ENCODE results near the gene ANP32B. TPM values are rescaled to one million over a fixed set of nuclear protein-coding genes. Genes with fewer than 3 reads are reported as not detected.

The ANP32B gene
- total RNA-seq, 4 donors from 2014 or later, result 8.2 to 24.5 (median 17.8) TPM

GRCh38 chr9:98062161-98062560 lies 79.0 kb downstream of the ANP32B start:
- Histone ChIP-seq H3K4me3 (no peak overlapping the region), H3K4me1 (peaks cover 7 to 11% of the 10 kb centered on the region in 2 donors), H3K27ac (no peak overlapping the region), H3K9me3 (no peaks in the 10 kb centered on the region), H3K36me3 (peaks cover 0 to 36% of the 10 kb centered on the region in 2 donors), H3K27me3 (no peaks in the 10 kb centered on the region)
- intact Hi-C loops (cut with DNase I; ENCODE audit: low total_unique reads), result no loop called here
- in situ Hi-C loops (cut with MboI; ENCODE audit: low sequenced_read_pairs in 4 of 4), result loop anchor here in 2 of 4 donors (10.0 to 25.0 kb wide), 3 partner anchors 200 to 725 kb away; partner anchors contain the start of genes ANKS6 (in 1 of the 2) and TBC1D2 (in 1 of the 2)
- no peak for DNase-seq
- TF ChIP-seq CTCF (IDR thresholded peaks at IDR 0.05 in 4 of 5, conservative IDR thresholded peaks at IDR 0.05 in 1 of 5), result no peak
- TF ChIP-seq POLR2A (IDR thresholded peaks at IDR 0.05), result no peak
- no peak for ATAC-seq

- no peak overlapping the region for H3K27ac ChIP-seq
- no peak overlapping the region for H3K4me3 ChIP-seq
- H3K9me3 ChIP-seq, result no peaks in the 10 kb centered on the region
- in situ Hi-C loops (cut with MboI; ENCODE audit: low sequenced_read_pairs in 4 of 4) (loop anchor here in 2 of 4 donors (10.0 to 25.0 kb wide), 3 partner anchors 197 to 722 kb away; partner anchors contain the start of genes ANKS6 (in 1 of the 2) and TBC1D2 (in 1 of the 2)), intact Hi-C loops (cut with DNase I; ENCODE audit: low total_unique reads) (no loop called here)
- no peaks in the 10 kb centered on the region for H3K27me3 ChIP-seq
- peaks cover 0 to 36% of the 10 kb centered on the region in 2 donors for H3K36me3 ChIP-seq
- TF ChIP-seq CTCF (IDR thresholded peaks at IDR 0.05 in 4 of 5, conservative IDR thresholded peaks at IDR 0.05 in 1 of 5) (no peak), POLR2A (IDR thresholded peaks at IDR 0.05) (no peak)
- DNase-seq (no peak), ATAC-seq (no peak)
- H3K4me1 ChIP-seq, result no peaks in the 10 kb centered on the region
Measured at GRCh38 chr9:98064623-98065392, 81.7 kb downstream of the ANP32B start.

Other genes with a start within 250 kb of the ANP32B start
- gene FOXE1, start 130.1 kb upstream of the ANP32B start, total RNA-seq, result not detected
- 10 to 100 TPM; 10.5 to 23.4 (median 15.7) TPM for gene TRMO, start 60.8 kb upstream of the ANP32B start, total RNA-seq
- gene HEMGN, start 45.2 kb upstream of the ANP32B start, total RNA-seq, result under 1 TPM in 1 of 4 donors, not detected in 3; 0.16 TPM
- gene NANS, start 73.4 kb downstream of the ANP32B start, total RNA-seq, result 10 to 100 TPM; 29.0 to 64.7 (median 34.2) TPM
- 1 to 10 TPM; 1.1 to 3.2 (median 1.3) TPM for gene TRIM14, start 135.9 kb downstream of the ANP32B start, total RNA-seq
- under 1 TPM; 0.05 to 0.42 (median 0.19) TPM for gene CORO2A, start 209.3 kb downstream of the ANP32B start, total RNA-seq

All from gastrocnemius medialis (tissue), 4 donors.